HG03159 (cell line): ENCODE measurements around the gene TARDBP.
"Not testable (repeated sequence)": the region's sequence is repeated elsewhere in the genome, so short reads cannot be mapped to it uniquely, and the experiment has no call there.

Experiments
- ATAC-seq: cut with Tn5 transposase; IDR thresholded peaks from one replicate; pipeline ENCODE4 v1.9.1; 2021; ENCODE audit warnings: mild to moderate bottlenecking, moderate library complexity; ENCODE audit not compliant: unreplicated experiment

Gene TARDBP

GRCh38 chr1:11012260-11013159, at the start of gene TARDBP:
TARDBP (plus strand) TSS chr1:11012654; CDS start chr1:11013728, 1,074 bp downstream.
- ATAC-seq = peak; percentile 85

GRCh38 chr1:10965546-10966226, 46.8 kb upstream of the TARDBP start:
- no peak for ATAC-seq

- no peak for ATAC-seq
Measured at GRCh38 chr1:10967090-10967489, 45.4 kb upstream of the TARDBP start.

- ATAC-seq = no peak
Measured at GRCh38 chr1:10968411-10968826, 44.0 kb upstream of the TARDBP start.

- ATAC-seq = no peak
Measured at GRCh38 chr1:10969267-10969970, 43.0 kb upstream of the TARDBP start.

- ATAC-seq = no peak
Measured at GRCh38 chr1:10969971-10970332, 42.5 kb upstream of the TARDBP start.

GRCh38 chr1:10973552-10973951, 38.9 kb upstream of the TARDBP start:
- no peak for ATAC-seq

- no peak for ATAC-seq
Measured at GRCh38 chr1:10973956-10974881, 38.2 kb upstream of the TARDBP start.

- no peak for ATAC-seq
Measured at GRCh38 chr1:10975567-10976326, 36.7 kb upstream of the TARDBP start.

- ATAC-seq = no peak
Measured at GRCh38 chr1:10978719-10979118, 33.7 kb upstream of the TARDBP start.

GRCh38 chr1:10979483-10979920, 33.0 kb upstream of the TARDBP start:
- ATAC-seq = no peak

GRCh38 chr1:10980094-10980577, 32.3 kb upstream of the TARDBP start:
- ATAC-seq = no peak

- ATAC-seq = no peak
Measured at GRCh38 chr1:10980841-10981727, 31.4 kb upstream of the TARDBP start.

- no peak for ATAC-seq
Measured at GRCh38 chr1:10986525-10986890, 25.9 kb upstream of the TARDBP start.

- ATAC-seq = no peak
Measured at GRCh38 chr1:10987840-10988417, 24.5 kb upstream of the TARDBP start.

- ATAC-seq = no peak
Measured at GRCh38 chr1:10989095-10989494, 23.4 kb upstream of the TARDBP start.

- not testable (repeated sequence) for ATAC-seq
Measured at GRCh38 chr1:10989920-10990516, 22.4 kb upstream of the TARDBP start.

GRCh38 chr1:10990828-10991227, 21.6 kb upstream of the TARDBP start:
- no peak for ATAC-seq
